GM23338 (cell line): ENCODE data around the gene ESPNL.

ENCODE experiments used
- EZH2 ChIP-seq: fragments of 200-600 bp; sonication (generic); IDR thresholded peaks from one replicate; pipeline ENCODE4 v1.8.0; 2017; ENCODE audit warnings: antibody characterized with exemption, mild to moderate bottlenecking, low read depth; ENCODE audit not compliant: unreplicated experiment
- POLR2AphosphoS5 ChIP-seq: IDR thresholded peaks from 2 replicates; pipeline ENCODE4 v1.6.1; 2016; ENCODE audit warnings: antibody characterized with exemption, low read depth
- TF ChIP-seq, protein P1 (sequence below), 2 experiments: fragments of 200-600 bp in 1 of 2; sonication (generic) in 1 of 2; conservative IDR thresholded peaks; 2 replicates each; pipeline versions ENCODE4 v1.5.1 to v1.6.1; 2016 to 2017; ENCODE audit warnings: antibody characterized with exemption in 2 of 2, low read depth in 2 of 2, mild to moderate bottlenecking in 2 of 2, moderate library complexity in 1 of 2

DNA sequence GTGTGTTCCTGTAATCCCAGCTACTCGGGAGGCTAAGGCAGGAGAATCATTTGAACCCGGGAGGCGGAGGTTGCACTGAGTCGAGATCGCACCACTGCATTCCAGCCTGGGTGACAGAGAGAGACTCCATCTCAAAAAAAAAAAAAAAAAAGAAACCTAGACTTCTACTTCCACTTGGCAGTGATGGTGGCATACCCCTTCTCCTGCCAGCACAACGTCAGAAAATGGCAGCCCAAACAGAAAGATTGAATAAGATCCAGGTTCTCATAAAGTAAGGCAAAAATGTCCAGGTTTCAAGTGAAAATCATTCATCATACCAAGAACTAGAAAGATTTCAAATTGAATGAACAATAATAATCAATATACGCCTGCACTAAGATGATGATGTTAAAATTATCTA lies 15.4 kb upstream of the ESPNL start:
- TF ChIP-seq POLR2AphosphoS5 (no peak), EZH2 (no peak)
- TF ChIP-seq, protein P1, sequence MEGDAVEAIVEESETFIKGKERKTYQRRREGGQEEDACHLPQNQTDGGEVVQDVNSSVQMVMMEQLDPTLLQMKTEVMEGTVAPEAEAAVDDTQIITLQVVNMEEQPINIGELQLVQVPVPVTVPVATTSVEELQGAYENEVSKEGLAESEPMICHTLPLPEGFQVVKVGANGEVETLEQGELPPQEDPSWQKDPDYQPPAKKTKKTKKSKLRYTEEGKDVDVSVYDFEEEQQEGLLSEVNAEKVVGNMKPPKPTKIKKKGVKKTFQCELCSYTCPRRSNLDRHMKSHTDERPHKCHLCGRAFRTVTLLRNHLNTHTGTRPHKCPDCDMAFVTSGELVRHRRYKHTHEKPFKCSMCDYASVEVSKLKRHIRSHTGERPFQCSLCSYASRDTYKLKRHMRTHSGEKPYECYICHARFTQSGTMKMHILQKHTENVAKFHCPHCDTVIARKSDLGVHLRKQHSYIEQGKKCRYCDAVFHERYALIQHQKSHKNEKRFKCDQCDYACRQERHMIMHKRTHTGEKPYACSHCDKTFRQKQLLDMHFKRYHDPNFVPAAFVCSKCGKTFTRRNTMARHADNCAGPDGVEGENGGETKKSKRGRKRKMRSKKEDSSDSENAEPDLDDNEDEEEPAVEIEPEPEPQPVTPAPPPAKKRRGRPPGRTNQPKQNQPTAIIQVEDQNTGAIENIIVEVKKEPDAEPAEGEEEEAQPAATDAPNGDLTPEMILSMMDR (conservative IDR thresholded peaks at IDR 0.05; ENCODE audit: low read depth in 2 of 2) = no peak
